ENCODE measurements around the gene FBXL16.
A peak's percentile ranks its signal among the peaks of the same experiment; 100 is the strongest.

The FBXL16 gene

DNA sequence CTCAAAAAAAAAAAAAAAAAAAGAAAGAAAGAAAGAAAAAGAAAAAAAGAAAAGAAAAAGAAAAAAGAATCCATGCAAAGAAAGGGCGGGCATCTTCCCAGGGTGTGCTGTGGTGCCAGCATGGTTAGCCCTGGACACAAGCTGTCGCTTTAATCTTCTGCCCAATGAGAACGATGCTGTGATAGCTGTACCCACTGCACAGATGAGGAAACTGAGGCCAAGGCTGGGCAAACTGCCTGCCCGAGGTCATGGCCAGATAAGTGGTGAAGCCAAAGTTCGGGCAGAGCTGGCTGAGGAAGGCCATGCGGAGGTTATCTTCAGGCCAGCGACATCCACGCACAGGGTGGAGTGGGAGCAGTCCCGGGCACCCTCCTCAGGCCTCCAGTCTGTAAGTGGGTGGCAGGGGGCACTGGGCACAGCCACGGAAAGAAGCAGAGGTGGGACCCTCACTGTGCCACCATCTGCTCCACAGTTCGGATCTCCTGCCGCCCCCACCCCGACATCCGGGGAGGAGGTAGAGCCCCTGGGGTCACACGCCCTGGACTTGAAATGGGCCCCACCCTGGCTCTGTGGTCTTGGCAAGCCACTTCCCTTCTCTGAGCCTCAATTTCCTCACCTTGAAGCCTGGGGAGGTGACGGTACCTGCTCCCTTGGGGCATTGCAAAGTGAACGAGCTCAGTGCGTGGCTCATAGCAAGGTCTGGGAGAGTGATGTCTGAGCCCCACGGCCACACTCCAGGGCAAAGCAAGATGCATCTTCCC, 6.5 kb downstream of the FBXL16 start:
- Histone ChIP-seq H3K27ac (ENCODE audit: low read depth, low read length) (no peak overlapping the region), H3K4me1 (ENCODE audit: control insufficient read depth, low read length) (peaks cover 18% of the 10 kb centered on the region), H3K36me3 (ENCODE audit: control insufficient read depth, low read length) (no peaks in the 10 kb centered on the region), H4K20me1 (ENCODE audit: control insufficient read depth, insufficient read depth, low read depth, low read length) (no peaks in the 10 kb centered on the region), H3K4me2 (ENCODE audit: low read length) (no peak overlapping the region), H3K27me3 (ENCODE audit: control insufficient read depth, low read length) (peaks cover 55% of the 10 kb centered on the region), H3K4me3 (ENCODE audit: low read length) (no peak overlapping the region), H3K9me3 (ENCODE audit: control insufficient read depth, insufficient read depth, low read length) (no peaks in the 10 kb centered on the region), H3F3A (ENCODE audit: control insufficient read depth, insufficient read depth) (no peaks in the 10 kb centered on the region; the same call in 1 of the 2 replicates), H3K79me2 (ENCODE audit: control insufficient read depth, low read length) (no peaks in the 10 kb centered on the region), H3K9me2 (replicated peaks; ENCODE audit: control insufficient read depth, low read length) (no peaks in the 10 kb centered on the region)
- TF ChIP-seq, protein P1, sequence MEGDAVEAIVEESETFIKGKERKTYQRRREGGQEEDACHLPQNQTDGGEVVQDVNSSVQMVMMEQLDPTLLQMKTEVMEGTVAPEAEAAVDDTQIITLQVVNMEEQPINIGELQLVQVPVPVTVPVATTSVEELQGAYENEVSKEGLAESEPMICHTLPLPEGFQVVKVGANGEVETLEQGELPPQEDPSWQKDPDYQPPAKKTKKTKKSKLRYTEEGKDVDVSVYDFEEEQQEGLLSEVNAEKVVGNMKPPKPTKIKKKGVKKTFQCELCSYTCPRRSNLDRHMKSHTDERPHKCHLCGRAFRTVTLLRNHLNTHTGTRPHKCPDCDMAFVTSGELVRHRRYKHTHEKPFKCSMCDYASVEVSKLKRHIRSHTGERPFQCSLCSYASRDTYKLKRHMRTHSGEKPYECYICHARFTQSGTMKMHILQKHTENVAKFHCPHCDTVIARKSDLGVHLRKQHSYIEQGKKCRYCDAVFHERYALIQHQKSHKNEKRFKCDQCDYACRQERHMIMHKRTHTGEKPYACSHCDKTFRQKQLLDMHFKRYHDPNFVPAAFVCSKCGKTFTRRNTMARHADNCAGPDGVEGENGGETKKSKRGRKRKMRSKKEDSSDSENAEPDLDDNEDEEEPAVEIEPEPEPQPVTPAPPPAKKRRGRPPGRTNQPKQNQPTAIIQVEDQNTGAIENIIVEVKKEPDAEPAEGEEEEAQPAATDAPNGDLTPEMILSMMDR (IDR thresholded peaks at IDR 0.05; ENCODE audit: low read depth, low read length, poor library complexity, severe bottlenecking), result no peak
- no peak for TF ChIP-seq EZH2phosphoT487 (IDR thresholded peaks at IDR 0.05; ENCODE audit: borderline replicate concordance, low read length)

DNA sequence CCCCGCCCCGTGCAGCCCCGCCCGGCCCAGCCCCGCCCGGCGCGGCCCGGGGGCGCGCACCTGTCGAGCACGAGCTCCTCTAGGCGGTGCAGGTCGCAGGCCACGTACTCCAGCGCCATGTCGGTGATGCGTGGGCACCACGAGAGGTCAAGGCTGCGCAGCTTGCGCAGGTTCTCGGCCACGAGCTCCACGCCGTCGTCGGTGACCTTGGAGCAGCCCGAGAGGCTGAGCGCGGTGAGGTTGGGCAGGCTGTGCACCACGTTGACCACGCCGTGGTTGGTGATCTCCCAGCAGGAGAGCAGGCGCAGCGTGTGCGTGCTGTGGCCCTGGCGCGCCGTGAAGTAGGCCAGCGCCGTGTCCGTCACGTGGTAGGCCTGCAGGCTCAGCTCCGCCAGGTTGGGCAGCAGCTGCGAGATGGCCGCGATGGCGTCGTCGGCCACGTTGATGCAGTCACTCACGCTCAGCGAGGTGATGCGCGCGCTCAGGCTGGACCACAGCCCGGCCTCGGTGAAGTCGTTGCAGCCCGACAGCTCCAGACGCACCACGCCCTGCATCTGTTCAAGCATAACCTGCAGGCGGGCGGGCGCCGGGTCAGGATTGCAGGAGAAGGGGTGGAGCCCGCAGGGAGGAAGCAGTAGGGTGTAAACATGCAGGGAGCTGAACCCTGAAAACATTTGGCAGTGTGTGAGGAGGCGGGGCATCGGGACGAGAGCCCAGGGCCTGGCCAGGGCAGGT, 10.1 kb downstream of the FBXL16 start:
- no peaks in the 10 kb centered on the region for H3K36me3 ChIP-seq (ENCODE audit: control insufficient read depth, low read length)
- peaks cover 7% of the 10 kb centered on the region for H3F3A ChIP-seq (ENCODE audit: control insufficient read depth, insufficient read depth)
- no peaks in the 10 kb centered on the region for H3K79me2 ChIP-seq (ENCODE audit: control insufficient read depth, low read length)
- peak overlapping the region; percentile 97 for H3K4me2 ChIP-seq (ENCODE audit: low read length)
- H3K4me1 ChIP-seq (ENCODE audit: control insufficient read depth, low read length), result peaks cover 22% of the 10 kb centered on the region
- no peak overlapping the region for H3K27ac ChIP-seq (ENCODE audit: low read depth, low read length)
- H3K4me3 ChIP-seq (ENCODE audit: low read length), result peak overlapping the region; percentile 80
- no peak for TF ChIP-seq EZH2phosphoT487 (IDR thresholded peaks at IDR 0.05; ENCODE audit: borderline replicate concordance, low read length)
- TF ChIP-seq, protein P1 (IDR thresholded peaks at IDR 0.05; ENCODE audit: low read depth, low read length, poor library complexity, severe bottlenecking), result no peak
- H3K27me3 ChIP-seq (ENCODE audit: control insufficient read depth, low read length), result peaks cover 26% of the 10 kb centered on the region
- no peaks in the 10 kb centered on the region for H4K20me1 ChIP-seq (ENCODE audit: control insufficient read depth, insufficient read depth, low read depth, low read length)
- H3K9me2 ChIP-seq (replicated peaks; ENCODE audit: control insufficient read depth, low read length), result no peaks in the 10 kb centered on the region
- H3K9me3 ChIP-seq (ENCODE audit: control insufficient read depth, insufficient read depth, low read length), result no peaks in the 10 kb centered on the region

DNA sequence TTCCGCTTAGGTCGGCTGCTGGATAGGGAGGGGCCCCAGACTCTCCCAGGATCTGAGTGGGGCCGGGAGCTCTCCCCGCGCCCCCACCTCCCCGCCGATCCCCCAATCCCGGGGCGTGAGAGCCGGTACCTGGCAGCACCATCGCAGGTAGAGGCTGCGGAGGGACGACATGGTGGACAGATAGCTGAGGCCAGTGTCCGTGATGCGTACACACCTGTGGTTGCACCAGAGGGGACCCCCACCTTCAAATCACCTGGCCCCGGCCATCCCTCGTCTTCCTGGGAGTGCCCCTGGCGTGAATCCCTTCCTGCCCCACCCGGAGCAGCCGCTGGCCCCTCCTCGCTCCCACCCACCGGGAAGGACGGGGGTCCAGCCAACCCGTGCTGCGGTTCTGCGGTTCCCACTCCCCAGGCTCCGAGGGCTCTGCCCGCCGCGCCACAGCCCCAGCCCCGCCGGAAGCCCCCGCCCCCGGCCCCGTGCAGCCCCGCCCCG, 10.7 kb downstream of the FBXL16 start:
- no peak for TF ChIP-seq EZH2phosphoT487 (IDR thresholded peaks at IDR 0.05; ENCODE audit: borderline replicate concordance, low read length)
- TF ChIP-seq, protein P1 (IDR thresholded peaks at IDR 0.05; ENCODE audit: low read depth, low read length, poor library complexity, severe bottlenecking), result no peak
- Histone ChIP-seq H3K4me2 (ENCODE audit: low read length) (peak overlapping the region; percentile 97), H3K36me3 (ENCODE audit: control insufficient read depth, low read length) (no peaks in the 10 kb centered on the region), H3K9me2 (replicated peaks; ENCODE audit: control insufficient read depth, low read length) (no peaks in the 10 kb centered on the region), H4K20me1 (ENCODE audit: control insufficient read depth, insufficient read depth, low read depth, low read length) (no peaks in the 10 kb centered on the region), H3K9me3 (ENCODE audit: control insufficient read depth, insufficient read depth, low read length) (no peaks in the 10 kb centered on the region), H3K4me1 (ENCODE audit: control insufficient read depth, low read length) (peaks cover 24% of the 10 kb centered on the region), H3K4me3 (ENCODE audit: low read length) (peak overlapping the region; percentile 80), H3K79me2 (ENCODE audit: control insufficient read depth, low read length) (peaks cover 3% of the 10 kb centered on the region), H3F3A (ENCODE audit: control insufficient read depth, insufficient read depth) (peaks cover 7% of the 10 kb centered on the region), H3K27ac (ENCODE audit: low read depth, low read length) (no peak overlapping the region), H3K27me3 (ENCODE audit: control insufficient read depth, low read length) (peaks cover 20% of the 10 kb centered on the region)
